ENCODE results near the gene TSPY8.
"Not testable (repeated sequence)": the region's sequence is repeated elsewhere in the genome, so short reads cannot be mapped to it uniquely, and the experiment has no call there.

TSPY8 gene

GRCh38 chrY:9357497-9357896, at the start of gene TSPY8:
TSPY8 (plus strand) TSS chrY:9357797; CDS start chrY:9357843, 46 bp downstream.
- not testable (repeated sequence) for DNase-seq

- DNase-seq: no peak
Observed at GRCh38 chrY:9320996-9321395, 36.6 kb upstream of the TSPY8 start.

- not testable (repeated sequence) for DNase-seq
Observed at GRCh38 chrY:9337164-9337563, 20.4 kb upstream of the TSPY8 start, which contains the start of gene TSPY4. TSPY4 (plus strand) TSS chrY:9337464; CDS start chrY:9337510, 46 bp downstream.

DNA sequence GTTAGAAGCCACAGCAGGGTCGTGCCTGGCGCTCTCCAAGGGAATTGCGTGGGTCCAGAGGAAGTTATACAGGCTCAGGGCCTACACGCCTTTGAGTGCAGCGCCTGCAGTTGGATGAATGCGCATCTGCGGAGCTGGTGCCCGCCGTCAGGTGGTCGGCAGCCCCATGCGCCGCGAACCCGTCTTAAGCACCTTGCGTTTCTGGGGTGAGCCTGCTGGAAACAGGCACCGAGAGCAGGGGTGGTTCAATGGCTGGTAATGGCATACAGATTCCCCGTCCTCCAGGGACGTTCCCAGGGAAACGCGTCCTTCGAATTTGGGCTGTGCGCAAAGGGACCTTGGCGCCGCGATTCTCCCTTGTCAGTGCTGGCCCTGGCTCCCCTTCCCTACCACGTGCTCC, 38.9 kb downstream of the TSPY8 start:
- DNase-seq: not testable (repeated sequence)

GRCh38 chrY:9398121-9398520, 40.5 kb downstream of the TSPY8 start, which contains the start of gene TSPY3:
TSPY3 (plus strand) TSS chrY:9398421; CDS start chrY:9398467, 46 bp downstream.
- not testable (repeated sequence) for DNase-seq
